CD4-positive, alpha-beta T cell treated with Interleukin-2 at 100 ng/mL for 4 hours (primary cell): Measurements from ENCODE around the gene GPC6.

Experiments used
- DNase-seq: peaks from one replicate; pipeline ENCODE4 v3.0.0-alpha.2; 2020; ENCODE audit warnings: low spot score

The GPC6 gene

DNA sequence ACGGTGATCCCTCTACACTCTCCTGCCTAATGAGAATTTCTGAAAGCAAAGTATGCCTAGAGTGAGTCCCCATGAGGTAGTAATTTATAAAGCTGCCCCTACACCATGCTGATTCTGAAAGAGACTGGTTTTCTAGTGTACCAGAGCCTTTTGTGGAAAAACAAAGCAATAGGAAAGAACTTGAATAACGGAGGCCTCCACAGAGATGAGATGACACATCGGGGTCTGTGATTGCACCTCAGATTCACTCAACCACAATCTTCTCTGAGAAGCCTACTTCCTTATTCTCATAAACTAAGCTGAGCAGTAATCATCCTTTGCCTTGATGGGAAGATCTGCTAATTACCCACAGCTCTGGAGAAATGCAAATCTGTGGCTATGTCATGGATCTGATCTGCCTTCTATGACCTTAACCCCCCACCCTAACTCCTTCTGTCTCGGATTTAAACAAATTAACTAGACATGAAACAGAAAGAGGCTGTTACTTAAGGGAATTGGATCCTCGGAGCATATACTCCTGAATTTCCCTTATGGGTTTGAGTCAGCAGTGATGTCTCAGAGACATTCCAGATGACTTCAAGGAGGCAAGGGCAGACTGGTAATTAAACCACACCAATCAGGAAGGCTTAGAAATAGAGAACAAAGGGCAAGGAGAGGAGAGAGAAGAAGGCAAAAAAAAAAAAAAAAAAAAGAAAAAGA lies 1124.8 kb downstream of the GPC6 start:
- no peak for DNase-seq

DNA sequence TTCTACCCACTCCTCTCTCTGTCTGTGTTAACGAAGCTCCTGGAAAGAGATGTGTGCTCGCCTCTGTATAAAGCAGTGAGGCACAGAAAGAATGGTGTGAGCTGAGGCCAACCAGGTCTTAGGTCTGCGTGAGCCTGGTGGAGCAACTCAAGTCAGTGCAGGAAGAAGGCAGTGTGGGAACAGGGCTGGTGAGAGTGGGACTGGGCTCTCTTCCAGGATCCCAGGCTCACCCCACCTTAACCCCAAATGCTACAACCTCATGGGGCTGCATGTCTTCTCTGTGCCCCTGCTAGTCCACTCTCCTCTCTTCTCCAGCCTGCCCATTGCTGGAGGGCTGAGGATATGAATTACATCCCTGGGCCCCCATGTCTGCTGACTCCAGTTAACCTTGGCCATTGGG lies 1125.5 kb downstream of the GPC6 start:
- DNase-seq: no peak

DNA sequence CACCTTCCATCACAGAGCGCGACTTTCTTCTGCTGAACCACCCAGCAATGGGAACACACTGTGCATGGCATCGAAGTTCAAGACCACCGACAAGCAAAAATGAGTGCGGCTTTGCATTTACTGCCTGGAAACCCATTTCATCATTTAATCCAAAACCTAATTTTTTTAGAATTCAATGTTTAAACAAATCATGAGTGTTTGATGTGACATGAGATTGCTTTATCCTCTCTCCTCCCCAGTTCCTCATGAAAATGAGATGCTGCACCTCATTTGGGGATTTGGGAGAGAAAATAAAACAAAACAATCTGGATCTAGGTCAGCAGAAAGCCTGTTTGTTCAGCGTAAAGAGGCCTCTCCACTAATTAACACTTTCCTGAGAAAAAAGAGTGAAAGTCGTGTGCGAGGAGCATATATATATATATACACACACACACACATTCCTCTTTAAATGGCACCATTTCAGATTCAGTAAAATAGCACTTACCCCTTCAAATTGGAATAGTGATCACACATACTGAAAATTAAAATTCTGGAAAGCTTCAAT lies 1126.6 kb downstream of the GPC6 start:
- no peak for DNase-seq

DNA sequence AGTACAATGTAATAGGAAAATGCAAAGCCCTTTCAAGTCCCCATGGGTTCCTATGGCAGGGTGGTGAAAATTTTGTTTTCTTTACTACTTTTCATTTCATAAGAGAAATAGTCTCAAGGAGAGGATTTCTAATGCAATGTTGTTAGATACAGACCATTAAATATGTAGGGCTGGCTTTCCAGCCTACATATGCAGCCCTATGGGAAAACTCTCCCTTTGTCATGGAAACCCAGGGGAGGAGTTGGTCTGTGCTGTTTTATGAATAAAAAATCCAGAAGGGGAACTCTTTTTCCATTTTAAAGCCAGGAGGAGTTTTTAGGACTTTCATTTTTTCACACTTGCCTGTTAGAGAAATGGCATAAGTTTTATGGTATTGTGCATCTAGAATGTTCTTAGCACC lies 1133.3 kb downstream of the GPC6 start:
- DNase-seq: no peak

DNA sequence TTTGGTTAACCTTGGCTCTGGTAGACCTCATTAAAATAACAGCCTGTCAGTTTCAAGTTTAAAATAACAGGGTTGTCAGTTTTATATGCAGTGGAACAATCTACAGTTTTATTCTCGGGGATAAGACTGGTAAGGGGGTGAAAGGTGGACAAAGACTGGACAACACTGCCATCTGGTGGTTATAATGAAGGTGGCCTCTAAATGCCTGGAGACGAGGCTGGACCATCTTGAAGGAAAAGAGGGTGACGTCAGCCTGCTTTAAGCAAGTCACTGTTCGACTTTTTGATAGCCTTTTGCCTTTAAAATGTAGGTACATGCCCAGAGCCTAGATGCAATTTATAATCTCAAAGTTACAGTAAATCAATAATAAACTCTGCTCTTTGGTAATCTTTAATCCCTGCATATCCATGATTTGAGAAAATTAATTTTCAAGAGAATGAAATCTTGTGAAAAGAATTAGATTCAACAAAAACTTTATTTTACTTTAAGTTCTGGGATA lies 1135.9 kb downstream of the GPC6 start:
- peak; percentile 78 for DNase-seq

DNA sequence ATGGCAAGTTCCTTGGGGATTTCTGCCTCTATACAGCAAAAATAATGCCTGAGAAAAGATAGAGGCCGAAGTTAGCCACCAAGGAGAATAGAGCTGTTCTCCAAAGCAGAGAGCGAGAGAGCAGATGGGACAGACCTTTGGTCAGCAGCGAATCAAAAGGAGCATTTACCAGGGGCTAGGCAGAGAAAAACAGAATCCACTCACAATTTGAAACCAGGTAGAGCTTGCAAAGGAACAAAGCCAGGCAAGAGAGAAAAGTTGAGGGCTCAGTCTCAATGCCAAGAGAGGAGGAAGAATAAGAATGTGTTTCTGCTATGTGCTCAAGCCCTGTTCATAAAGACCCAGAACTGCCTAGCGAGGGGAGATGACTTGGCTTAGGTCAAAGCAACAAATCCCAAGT lies 1140.1 kb downstream of the GPC6 start:
- DNase-seq: no peak

DNA sequence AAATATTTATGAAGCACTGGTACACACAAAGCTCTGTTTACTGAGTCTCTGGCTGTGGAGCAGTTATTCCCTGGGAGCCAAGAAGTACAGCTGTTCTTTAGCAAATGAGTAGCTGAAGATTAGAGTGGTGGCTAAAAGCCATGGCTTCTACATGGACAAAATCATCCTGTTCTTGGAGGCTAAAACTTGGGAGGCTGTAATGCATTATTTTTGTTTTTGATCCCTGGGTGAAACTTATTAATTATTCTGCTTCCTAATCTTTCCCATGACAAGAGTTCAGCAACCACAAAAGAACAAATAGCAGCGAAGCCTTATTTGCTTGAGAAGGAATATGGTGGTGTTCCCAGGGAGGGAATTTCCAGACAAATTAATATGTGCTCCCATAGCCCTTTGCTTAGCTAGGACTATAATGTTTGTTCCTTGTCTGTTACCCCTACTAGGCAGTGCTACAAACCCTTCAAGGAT lies 1143.4 kb downstream of the GPC6 start:
- no peak for DNase-seq

DNA sequence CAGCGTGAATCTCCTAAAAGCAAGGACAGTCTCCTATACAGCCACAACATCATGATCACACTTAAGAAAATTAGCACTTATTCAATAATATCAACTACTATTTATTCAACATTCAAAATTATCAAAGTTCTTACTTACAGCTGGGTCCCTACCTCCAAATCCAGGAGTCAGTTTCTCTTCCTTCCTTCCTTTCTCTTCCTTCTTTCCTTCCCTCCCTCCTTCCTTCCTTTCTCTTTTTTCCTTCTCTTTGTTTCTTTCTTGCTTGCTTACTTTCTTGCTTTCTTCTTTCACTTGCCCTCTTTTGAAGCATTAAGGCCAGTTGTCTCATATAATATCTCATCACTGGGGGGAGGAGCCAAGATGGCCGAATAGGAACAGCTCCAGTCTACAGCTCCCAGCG lies 1145.2 kb downstream of the GPC6 start:
- no peak for DNase-seq

DNA sequence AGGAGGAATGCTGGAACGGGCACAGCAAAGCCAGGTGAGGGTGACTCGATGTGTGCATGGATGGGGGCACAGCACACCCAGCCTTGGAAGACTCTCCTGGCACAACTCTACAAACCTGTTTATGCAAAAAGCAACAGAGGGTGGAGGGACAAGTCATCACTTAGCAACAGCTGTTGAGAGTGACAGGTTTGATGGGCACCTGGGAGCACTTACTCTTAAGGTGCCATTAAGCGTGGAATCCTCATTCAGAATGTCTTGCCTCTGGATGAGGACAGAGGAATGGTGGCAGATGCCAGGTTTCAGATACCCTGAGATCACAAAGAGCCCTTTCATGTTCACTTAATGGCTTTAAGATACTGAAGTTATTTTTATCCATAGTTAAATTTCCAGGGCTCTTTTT lies 1155.9 kb downstream of the GPC6 start:
- DNase-seq: no peak

DNA sequence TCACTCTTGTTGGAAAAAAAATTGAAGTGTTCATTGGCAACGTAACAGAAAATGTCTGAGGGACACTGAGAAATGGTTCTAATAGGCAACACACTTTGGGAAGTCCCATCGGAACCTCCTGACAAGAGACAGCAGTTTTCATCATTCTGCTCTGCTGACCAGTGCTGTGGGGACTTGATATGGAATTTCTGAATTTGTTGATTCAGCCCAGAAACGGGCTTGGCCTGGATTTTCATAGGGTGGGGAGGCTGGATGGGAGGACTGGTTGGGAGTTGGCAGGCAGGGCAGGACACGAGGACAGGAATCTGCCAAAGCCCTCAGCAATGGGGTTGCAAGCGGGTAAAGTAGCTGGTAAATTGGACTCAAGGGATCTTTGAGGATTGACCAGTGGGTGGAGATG lies 1156.4 kb downstream of the GPC6 start:
- no peak for DNase-seq

DNA sequence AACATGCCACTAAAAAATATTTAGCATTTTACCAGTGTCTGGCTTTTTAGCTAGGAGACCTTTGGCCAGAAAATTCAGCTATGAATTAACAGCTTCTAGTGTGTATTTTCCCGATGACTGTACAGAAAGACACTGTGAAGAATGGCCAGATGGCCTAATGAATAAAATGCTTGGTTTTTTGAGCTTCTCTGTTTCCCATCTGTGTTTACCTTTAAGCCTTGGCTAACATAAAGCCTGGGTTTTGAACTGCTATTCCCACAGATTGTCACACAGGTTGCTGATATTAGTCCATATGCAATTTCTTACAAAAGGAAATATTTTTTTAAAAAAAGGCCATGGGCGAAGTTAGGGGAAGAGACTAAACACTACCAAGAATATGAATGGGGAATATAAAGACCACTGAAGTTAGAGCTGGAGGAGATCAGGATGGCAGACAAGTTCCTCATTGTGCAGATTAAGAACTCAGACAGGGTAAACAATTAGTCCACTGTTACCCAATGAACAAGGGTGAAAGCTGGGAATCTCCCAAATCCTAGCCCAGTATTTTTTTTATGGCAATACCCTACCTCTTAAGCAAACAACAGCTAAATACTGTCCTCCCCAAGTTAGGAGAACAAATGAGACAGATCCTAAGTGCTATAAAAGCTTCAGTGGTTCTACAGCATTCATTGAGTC lies 1157.8 kb downstream of the GPC6 start:
- no peak for DNase-seq

DNA sequence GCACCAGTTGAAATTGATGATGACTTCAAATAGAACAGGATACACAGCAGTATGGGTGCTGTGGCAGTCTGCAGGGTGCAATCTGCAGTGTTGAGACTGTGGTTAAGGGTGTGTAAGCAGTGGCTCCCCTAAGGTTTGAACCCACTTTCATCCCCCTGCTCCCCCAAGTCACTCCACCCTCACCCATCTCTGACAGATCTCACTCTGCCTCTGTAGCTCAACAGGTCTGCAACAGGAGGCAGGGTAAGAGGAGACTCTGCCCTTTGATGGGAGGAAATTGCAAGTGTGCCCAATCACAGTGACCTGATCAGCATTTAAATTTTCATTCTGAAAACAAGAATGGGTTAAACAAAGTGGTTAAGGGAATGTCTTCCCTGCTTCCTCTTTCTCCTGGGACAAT lies 1160.4 kb downstream of the GPC6 start:
- no peak for DNase-seq

DNA sequence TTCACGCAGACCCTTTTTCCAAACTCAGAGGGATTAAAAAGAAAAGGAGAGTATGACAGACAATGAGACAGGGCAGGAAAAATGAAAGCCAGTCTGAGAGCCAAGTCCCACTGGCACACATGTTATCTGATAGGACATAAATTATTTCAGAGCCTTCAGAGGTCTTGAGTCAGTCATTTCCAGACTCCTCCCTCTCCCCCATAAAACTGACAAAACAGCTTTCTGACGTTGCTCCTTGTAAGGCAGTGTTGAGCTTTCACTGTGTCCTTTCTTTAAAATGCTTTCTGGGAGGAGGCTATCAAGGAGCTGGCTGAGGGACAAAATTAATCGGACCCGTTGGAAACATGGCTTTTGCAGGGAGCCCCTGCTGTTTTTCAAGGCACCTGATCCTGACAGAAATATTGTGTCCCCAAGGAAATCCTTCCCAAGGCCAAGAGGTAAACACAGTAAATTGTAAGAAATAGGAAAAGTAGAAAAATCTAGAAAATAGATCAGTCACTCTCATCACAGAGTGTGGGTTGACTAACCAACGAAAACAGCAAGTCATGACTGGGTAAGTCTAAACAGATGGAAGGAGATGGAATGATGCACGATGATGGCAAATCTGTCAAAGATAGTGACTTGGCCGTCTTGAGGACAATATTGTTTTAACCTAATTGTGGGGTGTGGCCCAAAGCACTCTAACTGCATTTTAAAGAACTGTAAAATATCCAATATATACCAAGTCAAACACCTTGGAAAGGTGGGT lies 1163.2 kb downstream of the GPC6 start:
- no peak for DNase-seq

DNA sequence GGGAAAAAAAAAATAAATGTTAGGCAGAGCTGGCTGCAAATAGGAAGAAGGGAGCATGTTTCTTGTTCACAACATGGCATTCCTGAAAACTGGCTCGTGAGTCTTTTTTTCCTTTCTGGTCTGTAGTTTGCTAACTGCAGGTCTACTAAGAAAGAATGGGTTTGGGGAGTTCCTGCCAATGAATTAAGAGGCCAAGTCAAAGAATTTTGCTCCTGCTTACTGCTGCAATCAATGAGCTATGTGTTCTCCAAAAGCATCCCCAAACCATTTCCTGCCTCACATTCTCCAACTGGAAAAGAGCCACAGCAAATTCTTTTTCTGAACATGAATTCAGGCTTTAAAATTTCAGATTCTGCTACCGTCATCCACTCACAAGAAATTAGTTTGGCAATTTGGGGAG lies 1164.3 kb downstream of the GPC6 start:
- no peak for DNase-seq

DNA sequence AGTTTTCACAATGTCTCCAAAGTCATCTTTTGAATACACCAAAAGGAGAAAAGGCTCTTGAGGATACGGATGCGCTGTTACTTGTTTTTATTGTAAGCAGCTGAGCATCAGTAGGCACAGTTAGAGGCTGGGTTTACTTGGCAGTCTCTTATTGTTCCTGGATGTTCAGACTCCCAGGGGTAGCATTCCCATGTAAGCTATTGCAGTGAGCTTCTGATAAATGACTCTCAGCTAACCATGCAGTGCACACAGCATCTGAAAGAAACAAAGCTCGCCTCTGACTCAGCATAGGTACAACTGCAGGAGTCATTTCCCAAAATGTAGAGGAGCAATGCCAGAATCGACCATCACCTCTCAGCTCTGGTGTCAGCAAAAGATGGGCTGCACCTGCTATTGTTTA lies 1168.1 kb downstream of the GPC6 start:
- DNase-seq: no peak

DNA sequence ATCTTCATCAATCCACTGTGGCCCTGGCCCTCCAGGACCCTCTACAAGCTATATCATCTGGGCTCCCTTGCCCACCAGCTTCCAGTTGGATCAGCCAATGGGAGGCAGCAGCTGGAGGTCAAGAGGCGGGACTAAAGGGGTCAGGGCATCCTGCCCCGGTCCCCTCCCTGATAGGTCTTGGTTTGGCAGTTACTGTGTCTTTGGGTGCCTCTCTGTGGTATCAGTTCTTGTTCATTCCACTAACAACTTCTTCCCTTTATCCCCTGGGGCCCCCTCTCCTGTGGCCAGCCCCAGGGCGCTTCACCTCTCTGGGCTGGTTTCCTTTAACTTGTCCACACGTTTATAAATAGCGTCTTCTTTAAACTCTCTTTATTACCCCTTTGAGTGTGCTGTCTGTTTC lies 1169.3 kb downstream of the GPC6 start:
- DNase-seq: no peak

DNA sequence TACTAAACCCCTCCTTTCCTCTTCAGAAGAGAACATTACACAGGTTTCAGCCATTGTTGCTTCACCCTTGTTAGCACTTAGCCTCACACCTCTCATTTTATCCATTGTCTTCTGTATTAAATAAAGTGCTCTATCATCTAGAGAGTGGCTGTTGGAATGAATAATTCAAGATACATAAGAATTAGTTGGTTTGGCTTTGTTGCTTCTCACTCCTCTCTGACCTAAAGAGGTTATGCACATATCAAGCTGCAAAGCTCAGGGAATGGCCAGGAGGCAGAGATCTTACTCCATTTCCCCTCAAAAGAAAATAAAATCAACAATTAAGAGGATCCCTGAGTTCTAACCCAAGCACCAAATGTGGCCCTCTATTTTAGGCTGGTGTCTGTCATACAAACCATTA lies 1173.2 kb downstream of the GPC6 start:
- no peak for DNase-seq

DNA sequence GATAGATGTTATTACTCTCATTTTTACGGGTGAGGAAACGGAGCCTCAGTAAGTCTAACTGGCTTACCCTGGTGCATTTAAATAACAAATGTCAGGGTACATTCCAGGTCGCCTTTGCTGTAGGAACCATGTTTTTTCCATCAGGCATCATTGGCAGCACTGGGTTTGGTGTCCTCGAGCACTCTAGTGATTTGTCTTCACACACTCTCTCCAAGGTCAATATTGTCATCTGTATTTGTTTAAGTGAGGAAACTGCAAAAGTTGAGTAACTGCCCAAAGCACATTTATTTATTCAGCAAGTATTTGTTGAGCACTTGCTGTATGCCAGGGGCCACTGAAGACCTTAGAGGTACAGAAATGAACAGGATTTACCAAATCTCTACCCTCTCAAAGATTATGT lies 1174.3 kb downstream of the GPC6 start:
- no peak for DNase-seq

DNA sequence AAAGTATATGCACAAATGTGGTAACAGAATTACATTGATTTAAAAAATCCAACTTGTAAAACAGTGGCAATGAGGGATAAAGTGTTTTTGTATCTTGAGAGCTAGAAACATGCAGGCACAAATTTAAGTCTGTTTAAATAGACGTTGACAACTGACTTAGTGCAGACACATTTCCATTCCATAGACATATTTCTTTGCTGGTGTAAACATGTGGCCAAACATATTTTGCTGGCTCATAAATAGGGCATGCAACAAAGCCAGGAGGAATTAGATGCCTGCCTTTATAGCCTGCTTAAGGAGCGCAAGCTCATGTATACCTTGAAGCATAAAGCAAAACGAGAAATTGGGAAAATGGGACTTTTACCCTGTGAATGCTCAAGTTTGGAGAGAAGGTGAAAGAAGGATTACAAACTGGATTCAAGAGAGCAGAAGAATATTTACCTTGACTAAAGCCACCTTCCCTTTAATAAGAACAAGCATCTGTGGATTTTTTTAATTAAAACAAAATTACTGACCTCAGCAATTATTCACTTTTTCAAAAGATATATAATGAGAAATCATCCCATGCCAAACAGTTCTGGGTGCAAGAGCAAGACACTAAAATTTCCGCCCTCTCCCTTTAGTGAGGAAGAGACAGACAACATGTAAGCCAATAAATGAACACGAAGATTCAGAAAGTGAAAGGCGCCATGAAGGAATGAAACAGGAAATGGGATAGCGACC lies 1181.9 kb downstream of the GPC6 start:
- DNase-seq: no peak

DNA sequence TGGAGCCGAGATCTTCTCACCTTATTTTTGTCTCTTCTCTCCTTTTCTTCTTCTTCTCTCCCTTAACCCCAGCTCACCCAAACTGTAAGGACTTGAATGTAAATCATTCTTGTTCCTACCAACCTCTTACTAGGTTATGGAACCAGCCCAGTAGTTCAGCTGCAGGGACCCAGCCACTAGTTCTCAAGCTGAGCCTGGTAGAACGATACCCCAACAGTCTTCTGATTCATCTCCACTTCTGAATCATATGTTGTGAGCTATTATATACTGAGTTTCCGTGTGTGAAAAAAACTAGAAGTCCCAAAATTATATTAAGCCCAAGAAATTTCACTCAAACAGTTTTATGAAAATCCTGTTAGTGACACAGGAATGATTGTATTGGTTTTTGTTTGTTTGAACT lies 1185.1 kb downstream of the GPC6 start:
- DNase-seq: no peak

DNA sequence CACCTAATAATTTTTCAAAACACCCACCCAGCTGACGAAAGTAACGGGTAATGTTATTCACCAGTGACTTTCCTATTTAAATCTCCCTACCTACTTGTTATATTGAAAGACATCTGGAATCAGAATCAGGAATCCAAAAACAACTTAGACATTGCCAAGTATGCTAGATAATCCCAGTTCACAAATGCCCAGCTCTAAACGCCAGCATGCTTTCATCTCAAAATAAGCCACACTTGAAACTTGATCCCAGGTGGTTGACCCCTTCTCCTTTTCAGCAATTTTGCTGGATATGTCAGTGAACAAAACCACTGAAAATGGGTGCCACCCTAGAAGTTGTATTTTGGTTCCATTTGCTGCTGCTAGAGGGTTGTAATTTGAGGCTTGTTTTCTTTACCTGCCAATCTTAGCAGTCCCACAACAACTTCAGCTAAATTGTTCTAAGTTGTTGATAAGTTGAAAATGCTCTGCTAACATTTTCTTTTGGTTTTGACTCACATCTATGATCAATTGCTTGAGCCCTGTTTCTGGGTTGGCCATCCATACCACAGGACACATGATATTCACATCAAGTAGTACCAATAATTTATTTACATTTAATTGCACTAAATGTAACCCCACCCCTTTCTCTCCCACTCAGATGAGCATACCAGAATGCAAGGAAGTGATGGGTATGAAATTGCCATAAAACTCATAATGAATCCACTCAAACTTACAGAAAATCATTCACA lies 1186.4 kb downstream of the GPC6 start:
- DNase-seq: no peak

DNA sequence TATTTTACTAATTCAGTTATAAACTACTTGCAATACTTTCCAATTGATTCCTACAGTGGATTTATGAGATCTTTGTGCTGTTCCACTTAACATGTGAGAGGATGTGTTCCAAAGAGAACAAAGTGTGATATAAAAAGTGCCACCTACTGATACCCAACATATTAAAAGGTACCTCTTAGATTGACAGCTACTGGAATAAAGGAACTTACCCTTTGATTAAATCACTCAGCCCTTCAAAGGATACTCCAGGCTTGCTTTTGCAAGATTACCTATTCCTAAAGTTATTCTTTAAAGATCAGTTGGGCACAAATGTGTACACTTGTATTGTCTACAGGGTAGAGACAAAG lies 1187.0 kb downstream of the GPC6 start:
- no peak for DNase-seq
